T-helper 2 cell treated with Interferon-gamma antibody and Interleukin-4, amounts not matched to agents 100 ng/mL and 5 ng/mL, for 36 hours (primary cell): ENCODE data around the gene SLC6A15. TPM values are rescaled to one million over a fixed set of nuclear protein-coding genes. Genes with fewer than 3 reads are reported as not detected.

Source experiments
- intact Hi-C: fragments of 100-400 bp; cut with micrococcal nuclease; formaldehyde crosslinking; loops from one replicate; pipeline ENCODE4 v1.15.1; 2023
- total RNA-seq: library from RNA; stranded (reverse); gene quantifications from 2 replicates; pipeline ENCODE4 v1.2.3, GENCODE V29; 2022

SLC6A15 gene
- 0.05 TPM in 1 of 2 replicates, not detected in the other for total RNA-seq

- intact Hi-C loops = loop anchor here (10.0 kb wide), 1 partner anchor 362 kb away; no protein-coding TSS in a partner anchor
These were observed at the start of gene SLC6A15 for GRCh38 chr12:84912198-84913128. Gene SLC6A15, minus strand, starts transcription at chr12:84912799. Its CDS starts 20,679 bp downstream, at chr12:84892120.

- intact Hi-C loops = no loop called here
These were observed 48.3 kb upstream of the SLC6A15 start for GRCh38 chr12:84960918-84961317.

DNA sequence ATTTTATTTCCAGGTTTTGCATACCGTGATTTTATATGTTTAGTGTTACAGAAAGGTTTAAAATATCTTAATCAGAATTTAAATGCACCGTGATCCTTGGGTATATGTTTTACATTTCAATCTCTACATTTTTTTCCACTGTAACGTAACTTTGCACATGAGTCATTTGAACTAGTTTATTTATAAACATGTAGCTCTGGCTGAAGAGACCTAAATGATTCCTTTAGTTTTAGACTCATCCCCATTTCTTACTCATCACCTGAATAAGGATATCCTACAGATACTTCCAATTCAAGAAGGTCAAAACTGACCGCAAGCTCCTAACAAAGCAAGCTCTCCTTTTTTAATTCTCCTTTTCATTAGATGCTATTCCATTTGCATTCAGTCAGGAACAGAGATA is 42.7 kb upstream of the SLC6A15 start:
- intact Hi-C loops = no loop called here

DNA sequence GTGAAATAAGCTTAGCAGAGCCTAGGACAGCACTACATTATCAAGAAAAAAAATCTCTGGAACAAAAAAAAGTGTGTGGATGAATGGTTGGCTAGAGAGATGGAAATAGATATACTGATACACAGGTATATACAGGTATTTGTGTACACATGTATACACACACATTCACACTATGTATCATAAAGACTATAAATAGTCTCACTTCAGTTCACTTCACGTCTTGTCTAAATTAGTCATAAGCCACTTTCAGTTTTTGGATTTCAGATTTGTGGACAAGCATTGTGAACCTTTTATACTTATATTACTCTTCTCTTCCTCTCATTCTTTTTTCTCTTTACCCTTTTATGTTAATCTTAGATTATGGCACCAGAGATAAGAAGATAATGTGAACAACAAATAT is 41.8 kb upstream of the SLC6A15 start:
- intact Hi-C loops = no loop called here

DNA sequence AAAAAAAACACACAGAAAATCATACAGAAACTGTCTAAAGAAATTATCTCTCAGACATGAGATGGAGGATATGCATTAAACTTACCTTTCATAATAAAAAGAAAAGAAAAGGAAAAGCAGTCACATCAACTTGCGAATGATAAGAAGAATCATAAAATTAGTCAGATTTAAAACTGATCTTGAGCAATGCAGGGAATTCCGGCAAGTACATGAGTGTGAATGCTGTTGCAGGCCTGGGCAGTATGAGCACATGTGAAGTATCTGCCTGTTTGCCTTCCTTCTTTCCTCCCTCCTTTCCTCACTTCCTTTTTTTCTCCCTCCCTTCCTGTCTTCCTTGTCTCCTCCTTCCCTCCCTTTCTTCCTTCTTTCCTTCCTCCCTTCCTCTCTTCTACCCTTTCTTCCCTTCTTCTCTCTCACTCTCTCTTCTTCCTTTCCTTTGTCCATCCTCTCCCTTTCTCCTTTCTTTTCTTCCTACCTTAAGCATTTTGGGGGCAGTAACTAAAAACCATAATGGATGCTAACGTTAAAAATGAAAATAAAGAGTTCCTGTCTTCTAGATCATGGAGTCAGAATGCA is 38.5 kb upstream of the SLC6A15 start:
- intact Hi-C loops = no loop called here

DNA sequence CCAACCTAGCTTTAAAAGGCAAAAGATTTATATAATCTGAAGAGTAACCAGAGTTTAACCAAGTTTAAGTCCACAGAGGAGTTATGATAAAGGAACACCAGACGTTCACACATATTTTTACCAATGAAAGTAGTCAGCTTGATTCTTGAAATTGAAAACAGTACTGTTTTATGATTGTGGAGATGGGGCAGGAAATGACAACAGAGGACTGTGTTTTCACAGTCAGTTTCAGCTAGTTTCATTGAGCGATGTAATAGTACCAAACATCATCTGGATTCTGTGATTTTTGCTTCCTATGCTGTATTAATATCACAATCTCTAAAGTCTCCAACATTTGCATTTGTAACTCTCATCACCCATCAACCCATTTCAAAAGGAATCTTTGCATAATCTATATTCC is 34.2 kb upstream of the SLC6A15 start:
- intact Hi-C loops = no loop called here

GRCh38 chr12:84937415-84937814 is 24.8 kb upstream of the SLC6A15 start:
- intact Hi-C loops = no loop called here

DNA sequence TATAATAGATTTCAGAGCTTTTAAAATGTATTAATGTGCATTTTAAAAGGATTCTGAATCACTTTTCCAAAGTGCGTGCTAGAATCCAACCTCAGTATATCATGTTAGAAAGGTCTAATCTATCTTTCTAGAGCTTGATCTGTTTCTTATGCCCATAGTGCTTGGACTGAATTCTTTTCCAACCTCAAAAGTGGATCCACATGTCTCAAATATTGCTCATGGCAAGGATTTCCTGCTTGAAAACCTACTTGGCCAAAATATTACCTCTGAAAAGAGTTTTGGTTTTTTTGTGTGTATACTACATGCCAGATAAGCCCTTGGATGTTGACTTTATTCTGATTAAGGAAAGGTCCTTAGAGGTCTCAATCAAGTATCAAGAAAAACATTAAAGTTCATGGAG is 16.9 kb upstream of the SLC6A15 start:
- intact Hi-C loops = no loop called here

DNA sequence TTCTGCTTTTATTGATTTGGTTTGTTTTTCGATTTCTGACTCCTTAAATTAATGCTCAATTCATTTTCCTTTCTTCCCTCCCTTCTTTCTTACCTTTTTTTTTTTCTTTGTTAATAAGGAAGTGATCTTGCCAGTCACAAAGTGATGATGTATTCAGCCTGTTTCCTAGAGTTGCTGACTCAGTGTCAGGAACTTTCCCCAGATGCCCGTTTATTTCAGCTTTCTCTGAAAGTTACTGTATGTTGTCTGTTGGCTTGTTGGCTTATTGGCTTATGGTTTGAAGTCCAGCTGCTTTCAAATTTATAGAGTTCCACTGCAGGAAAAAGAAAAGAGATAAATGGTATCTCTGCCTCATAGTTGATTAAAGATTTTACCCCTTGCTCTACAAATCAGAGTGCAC is 12.4 kb upstream of the SLC6A15 start:
- intact Hi-C loops = no loop called here

- intact Hi-C loops = no loop called here
These were observed 10.1 kb upstream of the SLC6A15 start for GRCh38 chr12:84922693-84923092.

DNA sequence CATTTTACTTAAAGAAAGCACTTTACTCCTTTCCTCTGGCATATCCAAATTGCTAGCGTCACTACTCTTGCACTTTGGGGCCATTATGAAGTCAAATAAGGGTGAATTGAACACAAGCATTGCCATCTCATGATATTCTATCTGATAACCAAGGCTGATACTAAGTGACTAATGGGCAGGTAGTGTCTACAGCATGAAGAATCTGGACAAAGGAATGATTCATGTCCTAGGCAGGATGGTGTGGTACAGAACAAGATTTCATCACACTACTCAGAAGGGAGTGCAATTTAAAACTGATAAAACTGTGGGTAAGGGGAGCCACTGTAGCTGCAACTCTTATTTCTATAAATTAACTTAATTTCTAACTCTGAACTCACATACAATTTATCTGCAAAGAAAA is 7.7 kb upstream of the SLC6A15 start:
- intact Hi-C loops = no loop called here

GRCh38 chr12:84919271-84919670 is 6.7 kb upstream of the SLC6A15 start:
- intact Hi-C loops = loop anchor here (10.0 kb wide), 1 partner anchor 356 kb away; no protein-coding TSS in a partner anchor

GRCh38 chr12:84913129-84913515 is 523 bp upstream of the SLC6A15 start:
- intact Hi-C loops = loop anchor here (10.0 kb wide), 1 partner anchor 362 kb away; no protein-coding TSS in a partner anchor

DNA sequence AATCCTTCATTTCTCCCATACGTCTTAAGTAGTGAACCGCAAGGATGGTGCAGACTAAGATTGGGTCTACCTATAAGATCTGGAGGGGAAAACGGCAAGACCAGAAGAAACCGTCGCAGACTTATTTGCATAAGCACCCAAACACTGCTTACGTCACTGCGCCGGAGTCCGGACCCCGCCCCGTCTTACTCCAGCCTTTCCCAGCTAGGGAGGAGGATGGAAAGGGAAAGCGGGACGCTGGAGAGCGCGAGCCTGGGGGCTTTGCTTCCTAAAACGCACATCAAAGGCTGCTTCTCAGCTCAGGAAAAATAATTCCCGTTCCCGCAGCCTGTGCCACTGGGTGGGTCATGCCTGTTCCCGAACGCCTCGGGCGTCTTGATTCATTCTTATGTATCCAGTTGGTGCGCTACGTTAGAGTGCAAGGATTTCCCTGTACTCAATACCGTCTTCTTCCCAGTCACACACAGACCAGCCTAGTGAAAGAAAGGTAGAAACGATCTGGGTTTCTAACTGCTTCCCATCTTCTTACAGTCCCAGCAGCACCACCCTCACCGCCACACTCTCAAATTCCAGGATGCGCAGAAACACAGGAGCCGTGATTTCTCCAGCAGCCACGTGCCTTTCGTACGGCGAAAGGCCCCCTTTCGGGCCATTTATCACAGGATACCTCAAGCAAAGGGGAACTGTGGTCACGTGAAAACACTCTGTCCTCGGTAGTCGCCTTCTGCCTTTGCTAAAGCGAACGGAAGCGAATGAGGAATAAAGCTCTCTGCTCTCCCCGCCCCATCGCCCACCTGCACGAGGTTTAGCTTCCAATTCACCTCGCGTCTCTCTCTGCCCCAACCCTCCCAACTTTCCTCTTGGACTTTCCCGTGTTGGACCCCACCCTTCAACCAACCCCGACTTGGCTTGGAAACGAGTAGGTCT is 1.1 kb downstream of the SLC6A15 start:
- intact Hi-C loops = loop anchor here (2.0 to 10.0 kb wide), 2 partner anchors 37 to 363 kb away; no protein-coding TSS in a partner anchor

GRCh38 chr12:84910549-84911241 is 1.9 kb downstream of the SLC6A15 start:
- intact Hi-C loops = loop anchor here (2.0 to 10.0 kb wide), 2 partner anchors 36 to 364 kb away; no protein-coding TSS in a partner anchor

DNA sequence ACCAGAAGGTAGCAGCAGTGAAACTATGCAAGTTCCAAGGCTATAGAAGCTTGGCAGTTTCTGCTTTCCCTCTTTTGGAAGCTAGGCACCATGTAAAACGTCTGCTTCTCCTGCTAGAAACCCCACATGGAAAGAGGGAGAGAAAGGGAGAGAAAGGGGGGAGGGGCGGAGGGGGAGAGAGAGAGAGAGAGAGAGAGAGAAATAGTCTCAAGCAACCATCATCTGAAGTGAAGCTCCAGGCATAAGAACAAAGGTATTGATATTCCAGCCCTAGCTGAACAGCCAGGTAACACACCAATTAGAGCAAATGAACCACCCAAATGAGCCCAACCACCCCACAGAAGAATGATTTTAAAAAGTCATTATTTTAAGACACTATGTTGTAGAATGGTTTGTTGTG is 8.5 kb downstream of the SLC6A15 start:
- intact Hi-C loops = no loop called here

DNA sequence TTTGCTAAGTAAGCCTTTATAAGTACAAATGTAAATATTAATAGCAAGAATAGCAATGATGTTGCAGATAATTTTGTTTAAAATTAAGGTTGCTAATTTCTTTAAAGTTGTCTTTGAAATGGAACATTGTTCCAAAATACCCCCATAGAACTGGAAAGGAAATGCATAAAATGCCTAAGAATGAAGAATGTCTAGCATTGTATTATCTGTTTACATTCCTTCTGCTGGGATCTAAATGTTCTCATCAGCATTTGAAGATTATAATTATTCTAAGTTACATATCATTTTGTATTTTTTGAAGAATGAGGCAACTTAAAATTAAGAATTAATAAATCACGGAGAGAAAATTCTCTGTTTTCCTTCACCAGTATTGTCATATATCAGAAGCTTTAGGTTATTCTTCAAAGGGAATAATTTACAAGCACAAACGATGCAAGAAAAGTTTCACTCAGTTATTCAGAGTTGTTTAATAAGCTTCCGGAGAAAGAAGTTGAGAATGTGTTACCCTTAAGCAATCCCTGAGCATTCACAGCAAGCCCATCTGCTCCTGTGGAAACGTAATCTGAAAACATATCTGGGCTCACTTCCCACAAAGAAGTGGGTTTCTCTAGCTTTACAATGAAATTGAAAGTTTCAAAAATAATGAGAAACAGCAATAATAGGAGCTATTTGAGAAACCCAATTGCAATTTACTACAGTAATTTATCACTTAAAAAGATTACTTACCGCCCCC is 21.3 kb downstream of the SLC6A15 start:
- intact Hi-C loops = no loop called here

GRCh38 chr12:84889818-84890217 is 22.8 kb downstream of the SLC6A15 start:
- intact Hi-C loops = no loop called here

GRCh38 chr12:84888861-84889260 is 23.7 kb downstream of the SLC6A15 start:
- intact Hi-C loops = no loop called here

DNA sequence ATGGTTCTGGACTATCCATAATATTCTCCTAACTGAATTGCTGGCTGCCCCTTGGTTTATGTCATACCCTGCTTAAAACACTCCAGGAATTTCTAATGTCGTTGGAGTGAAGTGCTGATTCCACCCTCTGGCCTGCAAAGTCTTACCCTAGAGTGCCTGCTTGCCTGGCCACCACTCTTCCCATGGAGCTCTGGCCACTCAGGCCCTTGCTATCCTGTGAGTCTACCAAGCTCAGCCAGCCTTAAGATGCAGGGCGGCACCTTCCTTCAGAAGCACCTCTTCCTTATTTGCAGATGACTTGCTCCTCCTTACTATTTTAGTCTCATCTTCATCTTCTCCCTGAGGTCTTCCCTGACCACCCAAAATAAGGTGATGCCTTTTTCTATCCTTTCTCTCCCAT is 35.3 kb downstream of the SLC6A15 start:
- intact Hi-C loops = loop anchor here (10.0 kb wide), 1 partner anchor 1047 kb away; no protein-coding TSS in a partner anchor
